MM.1S (cell line): ENCODE data around the gene ALG2.
A peak's percentile ranks its signal among the peaks of the same experiment; 100 is the strongest.

ENCODE experiments used
- DNase-seq: peaks from one replicate; pipeline ENCODE4 v3.0.0-alpha.2; 2015
- H2AFZ ChIP-seq: fragments of 300-600 bp; sonication (generic); 2 replicates; pipeline ENCODE4 v1.6.0; 2016; ENCODE audit warnings: antibody characterized with exemption, low read length
- H3F3A ChIP-seq: fragments of 300-600 bp; sonication (generic); 2 replicates; pipeline ENCODE4 v1.6.1; 2016; ENCODE audit warnings: mild to moderate bottlenecking, antibody characterized with exemption, low read length, moderate library complexity, mixed read lengths; ENCODE audit not compliant: insufficient read depth
- H3K27ac ChIP-seq: fragments of 300-600 bp; sonication (generic); 2 replicates; pipeline ENCODE4 v1.5.1; 2016; ENCODE audit warnings: mild to moderate bottlenecking, low read length
- H3K27me3 ChIP-seq: fragments of 300-600 bp; sonication (generic); replicated peaks from 2 replicates; pipeline ENCODE4 v1.6.0; 2016; ENCODE audit warnings: low read length; ENCODE audit not compliant: insufficient read depth
- H3K36me3 ChIP-seq: fragments of 300-600 bp; sonication (generic); replicated peaks from 2 replicates; pipeline ENCODE4 v1.6.1; 2016; ENCODE audit warnings: mild to moderate bottlenecking, low read length, mixed read lengths; ENCODE audit not compliant: insufficient read depth
- H3K4me1 ChIP-seq: fragments of 300-600 bp; sonication (generic); 2 replicates; pipeline ENCODE4 v1.6.1; 2016; ENCODE audit warnings: low read length, mixed read lengths
- H3K4me2 ChIP-seq: fragments of 300-600 bp; sonication (generic); 2 replicates; pipeline ENCODE4 v1.6.0; 2016; ENCODE audit warnings: low read depth, low read length
- H3K4me3 ChIP-seq: fragments of 300-600 bp; sonication (generic); 2 replicates; pipeline ENCODE4 v1.5.1; 2016; ENCODE audit warnings: low read length, mixed read lengths
- H3K79me2 ChIP-seq: fragments of 300-600 bp; sonication (generic); 2 replicates; pipeline ENCODE4 v1.6.1; 2016; ENCODE audit warnings: mixed run types, low read length, mixed read lengths
- H3K9ac ChIP-seq: fragments of 300-600 bp; sonication (generic); 2 replicates; pipeline ENCODE4 v1.6.1; 2016; ENCODE audit warnings: low read length, mixed read lengths
- H3K9me2 ChIP-seq: fragments of 300-600 bp; sonication (generic); replicated peaks from 2 replicates; pipeline ENCODE4 v1.6.1; 2016; ENCODE audit warnings: mild to moderate bottlenecking, low read length, mixed read lengths; ENCODE audit not compliant: insufficient read depth
- H3K9me3 ChIP-seq: fragments of 300-600 bp; sonication (generic); replicated peaks from 2 replicates; pipeline ENCODE4 v1.6.1; 2016; ENCODE audit warnings: mild to moderate bottlenecking, low read length, mixed read lengths; ENCODE audit not compliant: insufficient read depth
- H4K20me1 ChIP-seq: fragments of 300-600 bp; sonication (generic); 2 replicates; pipeline ENCODE4 v1.6.1; 2016; ENCODE audit warnings: mild to moderate bottlenecking, low read length, moderate library complexity, mixed read lengths; ENCODE audit not compliant: insufficient read depth
- CTCF ChIP-seq: fragments of 300-600 bp; sonication (generic); IDR thresholded peaks from 2 replicates; pipeline ENCODE4 v1.5.1; 2016; ENCODE audit warnings: antibody characterized with exemption, low read length, mixed read lengths
- EZH2 ChIP-seq: fragments of 300-600 bp; sonication (generic); optimal IDR thresholded peaks from 2 replicates; pipeline ENCODE3; 2017; ENCODE audit warnings: low read depth, mild to moderate bottlenecking, antibody characterized with exemption, low read length, mixed read lengths
- EZH2phosphoT487 ChIP-seq: fragments of 300-600 bp; sonication (generic); IDR thresholded peaks from 2 replicates; pipeline ENCODE4 v1.6.1; 2018; ENCODE audit warnings: antibody characterized with exemption, low read length

Gene ALG2

GRCh38 chr9:99253134-99253533 is 31.4 kb upstream of the ALG2 start:
- Histone ChIP-seq H2AFZ (peak overlapping the region; percentile 74; the same call in 1 of the 2 replicates), H4K20me1 (no peaks in the 10 kb centered on the region), H3K27me3 (no peaks in the 10 kb centered on the region), H3K9me2 (no peaks in the 10 kb centered on the region), H3K36me3 (no peaks in the 10 kb centered on the region), H3K4me3 (peak overlapping the region; percentile 32), H3K9ac (peak overlapping the region; percentile 76), H3F3A (peaks cover 13% of the 10 kb centered on the region), H3K4me2 (peak overlapping the region; percentile 80), H3K79me2 (no peaks in the 10 kb centered on the region), H3K27ac (peak overlapping the region; percentile 95), H3K9me3 (no peaks in the 10 kb centered on the region), H3K4me1 (peaks cover 27% of the 10 kb centered on the region)
- no peak for TF ChIP-seq EZH2phosphoT487
- TF ChIP-seq EZH2, result no peak
- DNase-seq, result no peak

GRCh38 chr9:99251157-99251556 is 29.4 kb upstream of the ALG2 start:
- Histone ChIP-seq H4K20me1 (no peaks in the 10 kb centered on the region), H2AFZ (no peak overlapping the region), H3K4me1 (peaks cover 27% of the 10 kb centered on the region), H3K9me3 (no peaks in the 10 kb centered on the region), H3K9ac (no peak overlapping the region), H3K27me3 (no peaks in the 10 kb centered on the region), H3F3A (peaks cover 13% of the 10 kb centered on the region), H3K4me3 (no peak overlapping the region), H3K9me2 (no peaks in the 10 kb centered on the region), H3K27ac (no peak overlapping the region), H3K36me3 (no peaks in the 10 kb centered on the region), H3K4me2 (no peak overlapping the region), H3K79me2 (no peaks in the 10 kb centered on the region)
- no peak for DNase-seq
- TF ChIP-seq EZH2, result no peak

GRCh38 chr9:99249619-99250018 is 27.9 kb upstream of the ALG2 start:
- H3K9me3 ChIP-seq, result no peaks in the 10 kb centered on the region
- H4K20me1 ChIP-seq, result no peaks in the 10 kb centered on the region
- TF ChIP-seq EZH2phosphoT487, result no peak
- no peak for TF ChIP-seq CTCF
- TF ChIP-seq EZH2, result no peak
- H3K27me3 ChIP-seq, result no peaks in the 10 kb centered on the region
- H3K79me2 ChIP-seq, result no peaks in the 10 kb centered on the region
- peak; percentile 29 for DNase-seq
- H3K9ac ChIP-seq, result no peak overlapping the region
- no peak overlapping the region for H2AFZ ChIP-seq
- H3K4me1 ChIP-seq, result peaks cover 38% of the 10 kb centered on the region
- H3K27ac ChIP-seq, result no peak overlapping the region
- H3K4me2 ChIP-seq, result no peak overlapping the region
- no peak overlapping the region for H3K4me3 ChIP-seq
- H3F3A ChIP-seq, result peaks cover 13% of the 10 kb centered on the region
- H3K36me3 ChIP-seq, result no peaks in the 10 kb centered on the region
- H3K9me2 ChIP-seq, result no peaks in the 10 kb centered on the region

- TF ChIP-seq EZH2, result no peak
- no peak for TF ChIP-seq CTCF
- Histone ChIP-seq H3K9me2 (no peaks in the 10 kb centered on the region), H3K9ac (peak overlapping the region; percentile 21; the same call in 1 of the 2 replicates), H3K9me3 (no peaks in the 10 kb centered on the region), H3K79me2 (no peaks in the 10 kb centered on the region), H3K4me1 (peaks cover 22% of the 10 kb centered on the region), H3K27me3 (no peaks in the 10 kb centered on the region), H4K20me1 (no peaks in the 10 kb centered on the region), H3F3A (no peaks in the 10 kb centered on the region), H3K27ac (peak overlapping the region; percentile 66; the same call in 1 of the 2 replicates), H3K36me3 (no peaks in the 10 kb centered on the region), H3K4me3 (0 out of 2 replicates have a peak overlapping the region, but pooled peaks have one; percentile 9), H2AFZ (peak overlapping the region; percentile 22; the same call in 1 of the 2 replicates), H3K4me2 (peak overlapping the region; percentile 38)
- peak; percentile 44 for DNase-seq
These were observed 22.9 kb upstream of the ALG2 start for GRCh38 chr9:99244344-99245260.
